ENCODE data around the gene FCER1G. TPM values are rescaled to one million over a fixed set of nuclear protein-coding genes. Genes with fewer than 3 reads are reported as not detected.

FCER1G gene
- total and polyA plus RNA-seq, 7 donors: 14.4 to 243 (median 77.7) TPM

DNA sequence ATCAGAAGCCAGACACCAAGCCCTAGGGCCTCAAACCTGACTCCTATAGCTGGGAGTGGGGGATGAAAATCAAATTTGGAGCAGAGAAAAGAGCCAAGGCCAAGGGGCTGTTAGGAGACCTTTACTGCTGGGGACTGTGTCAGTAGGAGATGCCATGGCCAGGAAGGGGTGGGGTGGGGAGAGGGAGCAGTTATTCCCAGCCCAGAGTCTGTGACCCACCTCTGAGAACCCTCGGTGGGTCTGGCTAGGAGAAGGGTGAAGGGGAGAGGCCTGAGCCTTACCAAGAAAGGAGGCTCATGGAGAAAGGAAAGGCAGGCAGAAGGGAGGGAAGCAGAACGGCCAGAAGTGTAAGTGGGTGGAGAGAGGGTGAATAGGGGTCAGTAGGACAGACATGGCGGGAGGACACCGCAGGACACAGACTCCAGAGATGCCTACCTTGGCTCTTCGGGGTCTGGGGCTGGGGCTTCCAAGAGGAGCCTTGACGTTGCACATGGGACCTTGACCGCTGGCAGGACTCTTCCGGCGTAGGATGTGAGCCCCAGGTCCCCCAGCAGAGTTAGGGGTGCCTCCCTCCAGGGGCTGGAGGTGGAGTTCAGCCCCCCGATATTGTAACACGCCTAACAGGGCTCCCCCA lies 17.4 kb upstream of the FCER1G start:
- Histone ChIP-seq H3K9me3 (no peaks in the 10 kb centered on the region), H3K27ac (peak overlapping the region; percentile 94 to 97 (median 96)), H3K27me3 (no peaks in the 10 kb centered on the region), H3K36me3 (peaks cover 0 to 6% (median 0%) of the 10 kb centered on the region in 4 donors), H3K4me3 (peak overlapping the region; percentile 7 to 44 (median 32)), H3K4me1 (peaks cover 0 to 73% (median 58%) of the 10 kb centered on the region in 4 donors)
- intact Hi-C loops (cut with DNase I): no loop called here
- TF ChIP-seq, protein P1, sequence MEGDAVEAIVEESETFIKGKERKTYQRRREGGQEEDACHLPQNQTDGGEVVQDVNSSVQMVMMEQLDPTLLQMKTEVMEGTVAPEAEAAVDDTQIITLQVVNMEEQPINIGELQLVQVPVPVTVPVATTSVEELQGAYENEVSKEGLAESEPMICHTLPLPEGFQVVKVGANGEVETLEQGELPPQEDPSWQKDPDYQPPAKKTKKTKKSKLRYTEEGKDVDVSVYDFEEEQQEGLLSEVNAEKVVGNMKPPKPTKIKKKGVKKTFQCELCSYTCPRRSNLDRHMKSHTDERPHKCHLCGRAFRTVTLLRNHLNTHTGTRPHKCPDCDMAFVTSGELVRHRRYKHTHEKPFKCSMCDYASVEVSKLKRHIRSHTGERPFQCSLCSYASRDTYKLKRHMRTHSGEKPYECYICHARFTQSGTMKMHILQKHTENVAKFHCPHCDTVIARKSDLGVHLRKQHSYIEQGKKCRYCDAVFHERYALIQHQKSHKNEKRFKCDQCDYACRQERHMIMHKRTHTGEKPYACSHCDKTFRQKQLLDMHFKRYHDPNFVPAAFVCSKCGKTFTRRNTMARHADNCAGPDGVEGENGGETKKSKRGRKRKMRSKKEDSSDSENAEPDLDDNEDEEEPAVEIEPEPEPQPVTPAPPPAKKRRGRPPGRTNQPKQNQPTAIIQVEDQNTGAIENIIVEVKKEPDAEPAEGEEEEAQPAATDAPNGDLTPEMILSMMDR (IDR thresholded peaks at IDR 0.05): no peak
- TF ChIP-seq EP300 (IDR thresholded peaks at IDR 0.05): no peak
- no peak for TF ChIP-seq POLR2AphosphoS5 (IDR thresholded peaks at IDR 0.05)
- TF ChIP-seq POLR2A (IDR thresholded peaks at IDR 0.05): no peak
- WGBS, 2 donors: 74 to 77% methylated on average over 11 of the region's 11 CpGs
- no peak for DNase-seq

DNA sequence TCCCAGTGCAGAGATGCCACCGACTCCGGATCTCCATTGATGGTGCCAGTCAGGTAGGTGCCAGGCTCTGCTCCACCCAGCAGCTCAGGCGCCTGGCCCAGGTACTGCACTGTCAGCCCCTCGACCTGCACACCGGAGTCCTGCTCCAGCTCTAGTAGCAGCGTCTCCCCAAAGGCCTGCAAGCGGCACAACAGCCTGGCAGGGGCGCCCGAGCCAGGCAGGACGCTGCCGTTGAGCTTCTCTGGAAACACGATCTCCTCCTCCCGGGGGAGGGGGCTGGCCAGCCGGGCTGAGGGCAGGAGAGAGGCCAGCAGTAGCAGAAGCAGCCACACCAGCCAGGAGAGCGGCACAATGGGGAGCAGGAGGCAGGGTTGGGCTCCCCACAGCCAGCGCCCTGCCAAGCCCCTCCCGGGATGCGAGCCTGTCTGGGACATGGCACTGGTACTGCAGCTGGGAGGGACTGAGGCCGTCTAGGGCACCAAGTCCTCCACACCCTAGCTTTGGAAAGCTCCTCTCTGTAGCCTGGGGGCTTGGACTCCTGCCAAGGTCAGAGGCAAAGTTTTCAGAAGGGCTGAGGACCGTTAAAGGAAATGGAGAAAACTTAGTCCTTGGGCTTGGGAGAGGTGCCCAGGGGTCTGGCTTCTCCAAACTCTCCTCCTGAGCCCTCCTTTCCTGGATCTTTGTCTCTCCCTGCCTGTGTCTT lies 16.8 kb upstream of the FCER1G start:
- Histone ChIP-seq H3K27ac (peak overlapping the region; percentile 94 to 97 (median 96)), H3K36me3 (peaks cover 0 to 5% (median under 1%) of the 10 kb centered on the region in 4 donors), H3K4me1 (peaks cover 0 to 74% (median 60%) of the 10 kb centered on the region in 4 donors), H3K27me3 (no peaks in the 10 kb centered on the region), H3K4me3 (peak overlapping the region; percentile 7 to 44 (median 32)), H3K9me3 (no peaks in the 10 kb centered on the region)
- WGBS, 2 donors: 28 to 54% methylated on average over 20 of the region's 20 CpGs
- intact Hi-C loops (cut with DNase I): no loop called here
- TF ChIP-seq POLR2AphosphoS5 (IDR thresholded peaks at IDR 0.05) (peak in 1 of 4 donors; percentile 19), POLR2A (IDR thresholded peaks at IDR 0.05) (no peak)
- DNase-seq: peak; percentile 77

DNA sequence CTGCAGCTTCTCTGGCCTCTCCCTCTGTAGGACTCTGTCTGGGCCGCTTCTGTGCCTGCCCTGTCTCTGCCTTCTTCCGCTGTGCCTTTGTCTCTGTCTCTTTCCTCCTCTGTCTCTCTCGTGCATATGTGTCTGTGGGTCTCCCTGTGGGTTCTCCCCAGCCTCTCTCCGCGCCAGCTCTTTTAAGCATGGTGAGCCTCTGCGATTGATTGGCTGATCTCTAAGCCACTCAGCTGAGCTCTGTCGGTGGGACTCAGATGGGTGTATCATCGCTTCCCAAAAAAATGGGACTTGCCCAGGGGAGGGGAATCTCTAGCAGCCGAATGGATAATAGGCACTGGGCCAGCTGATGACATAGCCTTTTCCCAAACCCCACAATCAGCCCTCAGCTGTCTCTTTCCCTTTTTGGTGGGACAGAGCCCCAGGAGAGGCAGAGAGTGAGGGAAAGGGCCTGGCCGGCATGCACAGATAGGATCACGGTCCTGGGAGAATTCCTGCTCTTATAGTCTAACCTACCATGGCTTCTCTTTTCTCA lies 16.1 kb upstream of the FCER1G start, which contains the start of gene ADAMTS4:
TSS of gene ADAMTS4 (minus strand) at position 158 of the 535 bp plus-strand sequence. CDS start 427 bp downstream, outside the sequence.
- H3K27ac ChIP-seq: peak within 1 kb of the TSS; percentile 94 to 97 (median 96)
- TF ChIP-seq EP300 (IDR thresholded peaks at IDR 0.05) (no peak), POLR2AphosphoS5 (IDR thresholded peaks at IDR 0.05) (peak; percentile 63 to 89 (median 78))
- H3K36me3 ChIP-seq: peaks cover 0 to 8% (median 2%) of the 10 kb centered on the region in 4 donors
- WGBS, 2 donors: 73 to 76% methylated on average over 11 of the region's 11 CpGs
- peak; percentile 89 for DNase-seq
- no peaks in the 10 kb centered on the region for H3K27me3 ChIP-seq
- peaks cover 0 to 80% (median 66%) of the 10 kb centered on the region in 4 donors for H3K4me1 ChIP-seq
- no peaks in the 10 kb centered on the region for H3K9me3 ChIP-seq
- intact Hi-C loops (cut with DNase I): no loop called here
- H3K4me3 ChIP-seq: peak within 1 kb of the TSS; percentile 7 to 44 (median 32)

DNA sequence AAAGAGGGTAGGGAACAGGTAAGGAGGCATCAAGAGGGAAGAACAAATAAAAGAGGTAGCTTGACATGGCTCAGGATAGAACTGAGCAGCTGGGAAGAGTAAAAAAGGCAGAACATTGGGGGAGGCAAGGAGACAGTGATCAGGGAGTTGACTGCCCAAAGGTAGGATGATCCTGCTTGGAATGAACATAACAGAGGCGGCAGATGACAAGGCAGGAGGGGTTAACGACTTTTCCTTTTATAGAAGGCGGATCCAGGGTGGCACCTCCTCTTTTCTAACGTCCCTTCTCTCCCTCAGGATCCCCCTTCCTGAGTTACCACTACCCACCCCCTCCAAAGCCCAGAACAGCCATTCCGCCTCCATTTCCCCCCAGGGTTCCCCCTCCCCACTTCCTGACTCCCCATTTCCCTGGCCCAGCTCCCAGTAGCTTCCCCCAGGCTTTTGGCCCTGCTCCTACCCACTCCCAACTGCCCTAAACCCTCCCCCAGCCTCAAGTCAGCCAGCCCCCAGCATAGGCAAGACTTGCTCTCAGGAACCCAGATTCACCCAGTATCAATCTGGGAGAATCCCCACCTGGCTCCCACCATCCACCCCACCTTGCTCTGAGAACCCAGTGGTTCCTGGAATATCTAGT lies 15.5 kb upstream of the FCER1G start:
- Histone ChIP-seq H3K27ac (peak overlapping the region; percentile 94 to 97 (median 96)), H3K4me1 (peaks cover 0 to 87% (median 69%) of the 10 kb centered on the region in 4 donors), H3K27me3 (no peaks in the 10 kb centered on the region), H3K9me3 (no peaks in the 10 kb centered on the region), H3K36me3 (peaks cover 0 to 15% (median 2%) of the 10 kb centered on the region in 4 donors), H3K4me3 (no peak overlapping the region)
- WGBS, 2 donors: 65 to 69% methylated on average over 5 of the region's 5 CpGs
- DNase-seq: no peak
- intact Hi-C loops (cut with DNase I): loop anchor here (2.0 kb wide), 1 partner anchor 189 kb away; no protein-coding TSS in a partner anchor
- TF ChIP-seq, protein P1 (IDR thresholded peaks at IDR 0.05): no peak

DNA sequence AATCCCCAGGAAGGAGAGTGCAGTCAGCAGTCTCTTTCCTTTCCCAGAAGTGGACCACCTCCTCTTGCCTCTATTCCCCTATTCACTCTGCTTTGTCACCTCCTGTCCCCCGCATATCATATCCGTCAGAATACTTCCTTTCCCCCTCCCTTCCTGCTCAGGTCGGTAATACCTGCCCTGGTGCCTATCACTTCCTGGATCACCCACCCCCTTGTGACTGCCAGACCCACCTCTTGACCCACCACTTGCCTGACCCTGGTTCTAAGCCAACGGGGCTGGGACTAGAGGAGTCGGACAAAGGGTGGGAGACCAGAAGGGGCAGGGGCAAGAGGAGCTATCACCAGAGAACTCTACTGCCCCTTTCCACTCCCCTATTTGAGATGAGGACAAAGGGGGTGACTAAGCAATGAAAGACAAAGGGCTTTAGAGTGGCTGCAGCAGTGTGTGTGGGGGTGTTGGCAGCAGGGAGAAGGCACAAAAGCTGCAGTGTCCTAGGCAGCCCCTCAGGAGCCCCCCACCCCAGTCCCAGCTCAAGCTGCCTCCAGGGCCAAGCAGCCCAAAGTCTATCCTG lies 14.6 kb upstream of the FCER1G start:
- Histone ChIP-seq H3K9me3 (no peaks in the 10 kb centered on the region), H3K36me3 (peaks cover 0 to 20% (median 2%) of the 10 kb centered on the region in 4 donors), H3K27me3 (no peaks in the 10 kb centered on the region), H3K4me3 (peak overlapping the region in 1 of 4 donors; percentile 75), H3K4me1 (peaks cover 0 to 88% (median 73%) of the 10 kb centered on the region in 4 donors), H3K27ac (peak overlapping the region; percentile 94 to 97 (median 96))
- DNase-seq: no peak
- TF ChIP-seq, protein P1 (IDR thresholded peaks at IDR 0.05): no peak
- TF ChIP-seq POLR2AphosphoS5 (IDR thresholded peaks at IDR 0.05) (no peak), EP300 (IDR thresholded peaks at IDR 0.05) (no peak), POLR2A (IDR thresholded peaks at IDR 0.05) (no peak)
- intact Hi-C loops (cut with DNase I): loop anchor here (2.0 kb wide), 1 partner anchor 188 kb away; no protein-coding TSS in a partner anchor
- 73 to 80% methylated on average over 5 of the region's 5 CpGs for WGBS, 2 donors

Data from sigmoid colon (tissue), 7 donors.